Activated CD8-positive, alpha-beta memory T cell treated with anti-CD3 and anti-CD28 coated beads, Interleukin-2, amount 50 U/mL, for 48 hours (primary cell): ENCODE measurements around the gene MUSTN1.

Source experiments
- DNase-seq: peaks from one replicate; pipeline ENCODE4 v3.0.0-alpha.2; 2020

The MUSTN1 gene

DNA sequence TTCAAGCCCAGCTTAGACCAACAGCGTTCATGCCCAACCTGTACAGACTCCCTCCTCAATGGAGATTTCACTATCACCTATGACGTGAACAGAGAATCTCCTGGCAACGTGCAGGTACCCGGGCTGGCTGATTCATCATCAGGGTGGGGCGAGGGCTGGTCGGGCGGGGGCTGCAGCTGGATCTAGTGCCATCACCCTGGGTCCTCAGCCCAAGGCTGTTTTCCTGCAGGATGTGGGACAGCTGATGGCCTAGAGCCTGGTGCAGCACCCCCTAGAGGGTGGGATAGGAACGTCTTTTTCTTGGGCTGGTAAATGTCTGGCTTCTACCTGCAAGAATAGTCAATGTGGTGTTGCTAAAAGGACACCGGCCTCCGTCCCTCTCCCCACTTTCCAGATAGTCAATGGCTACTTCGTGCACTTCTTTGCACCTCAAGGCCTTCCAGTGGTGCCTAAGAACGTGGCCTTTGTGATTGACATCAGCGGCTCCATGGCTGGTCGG lies 35.8 kb downstream of the MUSTN1 start:
- peak; percentile 57 for DNase-seq

DNA sequence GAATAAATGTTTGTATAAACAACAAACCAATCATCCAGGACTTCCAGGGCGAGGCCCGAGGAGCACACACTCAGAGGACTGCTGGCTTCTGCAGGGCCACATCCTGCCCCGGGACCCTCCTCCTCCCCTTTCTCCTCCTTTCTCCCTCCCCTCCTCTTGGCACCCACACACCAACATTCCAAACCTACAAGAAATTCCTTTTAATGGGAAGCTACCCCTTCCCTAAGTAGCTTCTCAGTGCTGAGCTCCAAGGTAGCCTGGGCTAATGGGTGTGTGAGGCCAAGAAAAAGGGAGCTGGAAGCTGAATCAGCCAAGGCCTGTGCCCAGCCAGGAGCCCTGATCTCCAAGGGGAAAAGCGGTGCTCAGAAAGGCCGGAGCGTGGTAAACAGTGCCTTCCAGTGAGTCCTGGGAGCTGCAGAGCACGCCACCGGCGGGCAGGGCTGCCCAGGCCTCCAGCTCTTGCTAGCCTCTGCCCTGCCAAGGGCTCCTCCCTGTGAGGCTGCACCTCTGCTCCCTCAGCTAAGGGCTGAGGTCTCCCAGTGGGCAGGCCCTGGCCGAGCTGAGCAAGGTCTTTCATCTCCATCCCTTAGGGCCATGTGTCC lies 36.3 kb downstream of the MUSTN1 start:
- no peak for DNase-seq

DNA sequence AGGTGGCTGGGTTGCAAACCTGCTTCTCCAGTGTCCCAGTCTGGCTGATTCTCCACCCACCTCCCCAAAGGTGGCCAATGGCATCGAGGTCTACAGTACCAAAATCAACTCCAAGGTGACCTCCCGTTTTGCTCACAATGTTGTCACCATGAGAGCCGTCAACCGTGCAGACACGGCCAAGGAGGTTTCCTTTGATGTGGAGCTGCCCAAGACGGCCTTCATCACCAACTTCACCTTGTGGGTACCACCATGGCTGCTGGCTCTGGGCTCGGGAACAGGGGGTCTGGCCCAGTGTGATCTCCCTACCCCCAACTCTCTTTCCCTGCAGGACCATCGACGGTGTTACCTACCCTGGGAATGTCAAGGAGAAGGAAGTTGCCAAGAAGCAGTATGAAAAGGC lies 38.4 kb downstream of the MUSTN1 start:
- no peak for DNase-seq

DNA sequence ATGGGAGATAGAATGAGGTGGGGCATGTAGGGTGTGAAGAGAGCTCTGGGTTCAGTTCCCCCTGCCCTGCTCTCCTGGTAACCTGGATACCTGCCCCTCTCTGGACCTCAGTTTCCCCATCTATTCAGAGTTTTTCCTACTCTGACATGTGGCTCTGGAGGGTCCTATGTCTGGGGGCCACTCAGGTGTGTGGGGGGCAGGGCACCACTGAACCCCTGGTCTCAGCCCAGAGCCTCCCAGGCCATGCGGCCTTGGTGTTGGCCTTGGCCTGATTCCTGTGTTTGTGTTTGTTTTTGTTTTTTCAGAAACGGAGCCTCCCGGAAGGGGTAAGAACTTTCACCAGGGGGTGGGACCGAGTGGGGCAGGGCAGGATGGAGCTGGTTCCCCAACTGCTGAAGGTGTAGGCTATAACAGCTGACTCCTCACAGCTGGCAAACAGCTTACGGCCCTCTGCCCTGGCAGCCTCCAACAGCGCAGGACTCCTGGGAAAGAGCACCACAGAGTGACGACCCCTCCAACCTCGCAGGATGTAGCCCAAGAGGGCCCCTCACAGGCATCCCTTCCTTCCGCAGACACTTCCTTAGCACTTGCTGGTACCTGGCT lies 39.4 kb downstream of the MUSTN1 start:
- no peak for DNase-seq

DNA sequence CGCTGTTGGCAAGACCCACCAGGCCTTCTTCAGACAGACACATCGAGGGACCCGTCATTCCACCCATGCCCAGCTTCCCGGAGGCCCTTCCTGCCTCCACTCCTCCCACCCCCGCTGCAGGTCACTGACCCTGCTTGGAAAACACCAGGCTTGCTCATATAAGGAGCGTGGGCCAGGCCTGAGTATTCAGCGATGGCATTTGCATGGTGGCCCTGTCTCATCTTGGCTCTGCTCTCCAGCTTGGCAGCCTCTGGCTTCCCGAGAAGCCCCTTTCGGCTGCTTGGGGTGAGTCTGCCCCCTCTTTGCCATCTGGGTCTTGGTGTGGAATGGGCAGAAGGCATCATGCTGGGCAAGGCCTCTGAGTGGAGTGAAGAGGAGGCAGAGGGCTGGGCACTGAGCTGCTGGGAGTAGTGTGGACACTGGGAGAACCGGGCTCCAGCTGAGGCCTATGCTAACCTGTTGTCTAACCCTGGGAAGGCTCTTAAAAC lies 40.2 kb downstream of the MUSTN1 start, which contains the start of gene ITIH3:
TSS of gene ITIH3 (plus strand) at position 185 of the 488 bp plus-strand sequence. CDS start at position 193, 8 bp downstream.
- DNase-seq: no peak

DNA sequence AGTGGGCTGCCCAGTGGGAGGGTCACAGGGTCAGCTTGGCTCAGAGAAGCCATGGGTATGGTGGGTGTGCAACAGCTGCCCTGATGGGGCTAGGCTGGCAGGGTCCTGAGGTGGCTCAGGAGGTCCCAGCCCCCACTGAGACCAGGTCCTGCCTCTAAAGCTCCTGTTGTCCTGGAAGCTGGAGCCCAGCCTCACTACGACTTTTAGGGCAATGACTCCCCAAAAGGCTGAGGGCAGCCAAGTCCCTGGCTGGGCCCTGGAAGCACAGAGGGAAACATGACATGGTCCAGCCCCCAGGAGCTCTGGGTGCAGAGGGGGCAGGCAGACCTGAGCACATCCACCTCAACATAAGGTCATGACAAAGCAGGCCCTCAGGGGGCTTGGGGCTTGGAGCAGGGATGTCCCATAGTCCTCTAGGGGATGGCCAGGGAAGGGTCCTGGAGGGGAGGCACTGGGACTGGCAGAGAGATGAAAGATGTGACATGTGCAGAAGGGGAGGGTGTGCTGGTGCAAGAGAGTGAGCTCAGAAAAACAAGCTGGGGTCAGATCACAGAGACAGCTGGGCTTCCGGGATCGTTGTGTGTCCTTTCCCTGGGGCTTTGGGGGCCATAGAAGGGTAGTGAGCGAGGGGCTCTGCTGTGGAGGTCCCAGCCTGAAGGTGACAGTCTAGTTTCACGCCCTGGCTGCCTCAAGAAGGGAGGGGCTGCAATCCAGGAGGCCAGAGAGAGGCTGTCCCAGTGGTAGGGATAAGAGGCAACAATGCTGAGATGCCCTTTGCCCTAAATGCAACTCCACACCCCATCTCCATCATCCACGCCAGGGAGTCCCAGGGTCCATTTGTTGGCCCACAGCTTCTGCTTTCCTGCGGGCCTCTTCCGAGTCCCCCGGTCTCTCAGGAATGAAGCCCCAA lies 40.9 kb downstream of the MUSTN1 start:
- no peak for DNase-seq

DNA sequence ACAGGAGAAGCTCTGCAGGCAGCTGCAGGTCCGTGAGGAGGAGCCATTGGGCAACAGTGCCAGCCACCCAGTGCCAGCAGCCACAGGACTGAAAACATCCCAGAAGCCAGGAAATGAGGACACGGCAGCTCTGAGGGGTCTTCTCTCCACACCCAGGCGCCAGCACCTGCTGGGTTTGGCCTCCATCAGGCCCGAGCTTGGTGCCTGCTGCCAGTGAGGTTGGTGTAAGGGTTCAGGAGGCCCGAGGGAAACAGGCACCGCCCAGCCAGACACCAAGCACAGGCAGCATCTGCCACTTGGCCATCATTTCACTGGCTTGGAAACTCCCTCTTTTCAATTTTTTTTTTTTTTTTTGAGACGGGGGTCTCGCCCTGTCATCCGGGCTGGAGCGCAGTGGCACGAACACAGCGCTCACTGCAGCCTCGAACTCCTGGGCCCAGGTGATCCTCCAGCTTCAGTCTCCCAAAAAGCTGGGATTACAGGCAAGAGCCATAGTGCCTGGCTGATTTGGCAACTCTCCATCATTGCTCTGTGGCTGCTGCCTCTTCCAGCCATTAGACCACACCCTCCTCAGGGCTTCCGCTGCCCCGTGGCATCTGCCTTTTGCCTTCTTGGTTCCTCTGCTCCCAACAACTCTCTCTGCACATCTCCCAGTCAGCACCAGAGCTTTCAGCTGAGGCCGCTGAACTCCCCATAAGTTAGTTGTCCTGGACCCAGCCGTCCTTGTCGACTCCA lies 41.7 kb downstream of the MUSTN1 start:
- no peak for DNase-seq

DNA sequence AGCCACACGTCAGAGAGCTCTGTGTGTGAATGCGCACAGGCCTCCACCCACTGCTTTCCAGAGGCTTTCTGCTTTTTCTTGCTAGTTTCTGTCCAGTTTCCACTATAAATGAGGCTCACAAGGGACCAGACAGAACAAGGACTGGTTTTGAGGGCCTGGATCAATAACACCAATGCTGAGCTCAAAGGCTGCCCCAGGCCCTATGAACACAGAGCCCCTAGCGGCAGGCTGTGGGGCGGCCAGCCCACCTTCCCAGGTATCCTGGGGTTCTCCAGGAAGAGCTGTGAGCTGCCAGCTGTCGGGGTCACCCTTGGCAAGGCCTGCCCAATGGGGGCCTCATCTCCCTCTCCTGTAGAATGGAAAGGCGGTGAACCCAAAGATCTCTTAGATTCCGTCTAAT lies 42.4 kb downstream of the MUSTN1 start:
- DNase-seq: no peak

DNA sequence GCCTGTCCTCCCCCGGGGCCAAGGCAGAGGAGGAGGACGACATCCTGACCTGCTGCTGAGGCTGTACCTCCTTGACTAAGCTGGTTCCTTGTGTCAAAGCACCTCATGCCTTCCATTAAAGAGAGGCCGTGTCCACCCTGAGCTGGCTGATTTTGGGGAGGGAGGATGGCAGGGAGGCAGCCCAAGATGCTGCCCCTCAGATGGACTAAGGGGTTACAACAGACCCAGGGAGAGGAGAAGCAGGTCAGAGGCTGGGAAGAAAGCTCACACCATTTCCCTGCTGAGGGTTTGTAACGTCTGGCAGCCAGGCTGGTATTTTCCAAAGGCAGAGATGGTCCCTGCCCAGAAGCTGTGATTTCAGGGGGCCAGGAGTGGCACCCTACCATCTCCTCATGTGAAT lies 42.9 kb downstream of the MUSTN1 start:
- DNase-seq: no peak

DNA sequence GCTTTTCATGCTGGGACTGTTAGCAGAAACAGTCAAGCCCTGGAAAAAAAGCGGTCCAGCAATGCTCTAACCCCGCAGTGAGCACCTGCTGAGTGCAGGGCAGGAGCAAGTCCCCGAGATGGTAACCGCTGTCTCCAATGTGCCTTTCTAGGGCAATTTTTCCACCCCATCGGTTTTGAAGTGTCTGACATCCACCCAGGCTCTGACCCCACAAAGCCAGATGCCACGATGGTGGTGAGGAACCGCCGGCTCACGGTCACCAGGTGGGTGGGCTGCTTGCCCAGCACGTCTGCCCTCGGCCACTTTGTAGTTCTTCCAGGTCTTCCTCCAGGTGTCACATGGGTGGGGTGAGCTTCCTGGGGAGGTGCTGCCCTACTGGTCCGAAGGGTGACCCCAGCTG lies 43.5 kb downstream of the MUSTN1 start:
- DNase-seq: no peak

DNA sequence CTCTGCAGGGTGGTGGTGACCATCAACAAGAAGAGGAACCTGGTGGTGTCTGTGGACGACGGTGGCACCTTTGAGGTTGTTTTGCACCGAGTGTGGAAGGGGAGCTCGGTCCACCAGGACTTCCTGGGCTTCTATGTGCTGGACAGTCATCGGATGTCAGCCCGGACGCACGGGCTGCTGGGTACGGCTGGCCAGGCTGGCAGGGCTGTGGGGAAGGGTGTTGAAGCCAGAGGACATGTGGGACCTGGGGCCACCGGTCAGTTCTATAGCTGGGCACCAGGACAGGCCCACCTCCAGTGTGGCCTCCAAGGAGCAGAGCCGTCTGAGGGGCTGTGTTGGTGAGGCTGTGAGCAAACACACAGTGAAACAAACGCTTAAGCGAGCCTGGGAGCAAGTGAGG lies 44.1 kb downstream of the MUSTN1 start:
- DNase-seq: no peak

DNA sequence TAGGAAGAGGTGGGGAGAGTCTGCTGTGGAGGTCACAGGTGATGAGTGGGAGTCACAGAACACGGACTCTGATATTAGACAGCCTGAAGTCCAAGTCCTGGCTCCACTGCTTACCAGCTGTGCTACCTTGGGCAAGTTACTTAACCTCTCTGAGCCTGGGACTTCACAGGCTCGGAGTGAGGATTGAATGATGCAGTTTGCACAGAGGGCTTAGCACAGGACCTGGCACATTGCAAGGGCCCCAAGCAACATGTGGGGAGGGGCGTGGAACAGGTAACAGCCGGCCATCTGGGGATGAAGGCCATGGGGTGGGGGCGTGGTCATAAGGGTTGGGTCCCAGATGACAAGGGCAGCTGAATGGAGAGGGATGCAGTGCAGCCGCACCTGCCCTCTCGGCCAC lies 44.5 kb downstream of the MUSTN1 start:
- no peak for DNase-seq

DNA sequence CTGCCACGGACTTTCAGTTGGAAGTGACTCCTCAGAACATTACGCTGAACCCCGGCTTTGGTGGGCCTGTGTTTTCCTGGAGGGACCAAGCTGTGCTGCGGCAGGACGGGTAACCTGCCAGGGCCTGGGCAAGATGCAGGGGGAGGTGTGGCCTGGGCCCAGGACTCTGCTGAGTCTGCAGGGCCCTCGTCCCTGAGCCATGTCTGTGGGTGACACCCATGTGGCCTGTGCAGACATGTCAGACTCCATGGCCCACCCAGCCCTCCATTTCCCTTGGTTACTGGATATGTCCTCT lies 45.1 kb downstream of the MUSTN1 start:
- DNase-seq: no peak

DNA sequence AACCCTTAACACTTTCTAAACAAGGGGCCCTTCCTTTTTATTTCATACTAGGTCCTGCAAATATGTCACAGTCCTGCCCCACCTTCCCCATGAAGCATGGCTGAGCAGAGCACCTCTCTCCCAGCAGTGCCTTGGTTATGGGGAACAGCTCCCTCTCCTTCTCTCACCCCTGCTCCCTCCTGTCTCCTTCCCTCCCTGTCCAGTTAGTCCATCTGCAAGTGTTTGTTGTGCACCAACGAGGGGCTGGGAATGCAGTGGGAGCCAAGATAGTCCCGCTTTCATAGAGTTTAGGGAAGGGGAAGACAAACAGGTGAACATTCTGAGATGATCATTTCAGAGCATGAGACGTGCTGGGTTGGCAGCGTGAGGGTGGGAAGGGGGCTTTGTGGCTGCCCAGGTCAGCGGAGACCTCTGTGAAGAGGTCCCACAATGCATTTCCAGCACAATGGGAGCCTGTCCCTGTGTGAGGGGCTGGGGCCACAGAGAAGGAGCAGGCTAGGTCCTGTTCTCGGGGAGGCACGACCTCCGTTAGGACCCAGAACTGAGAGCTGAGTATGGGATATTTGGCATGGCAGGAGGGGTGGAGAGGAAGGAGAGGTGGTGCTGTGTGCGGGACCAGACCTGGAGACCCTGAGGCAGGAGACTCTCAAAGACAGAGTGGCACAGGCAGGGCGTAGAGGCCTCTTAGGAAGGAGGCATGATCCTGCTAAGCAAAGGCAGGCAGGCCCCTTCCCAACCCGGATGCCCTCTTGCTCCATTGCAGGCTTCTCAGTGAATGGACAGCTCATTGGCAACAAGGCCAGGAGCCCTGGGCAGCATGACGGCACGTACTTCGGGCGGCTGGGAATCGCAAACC lies 45.7 kb downstream of the MUSTN1 start:
- no peak for DNase-seq

DNA sequence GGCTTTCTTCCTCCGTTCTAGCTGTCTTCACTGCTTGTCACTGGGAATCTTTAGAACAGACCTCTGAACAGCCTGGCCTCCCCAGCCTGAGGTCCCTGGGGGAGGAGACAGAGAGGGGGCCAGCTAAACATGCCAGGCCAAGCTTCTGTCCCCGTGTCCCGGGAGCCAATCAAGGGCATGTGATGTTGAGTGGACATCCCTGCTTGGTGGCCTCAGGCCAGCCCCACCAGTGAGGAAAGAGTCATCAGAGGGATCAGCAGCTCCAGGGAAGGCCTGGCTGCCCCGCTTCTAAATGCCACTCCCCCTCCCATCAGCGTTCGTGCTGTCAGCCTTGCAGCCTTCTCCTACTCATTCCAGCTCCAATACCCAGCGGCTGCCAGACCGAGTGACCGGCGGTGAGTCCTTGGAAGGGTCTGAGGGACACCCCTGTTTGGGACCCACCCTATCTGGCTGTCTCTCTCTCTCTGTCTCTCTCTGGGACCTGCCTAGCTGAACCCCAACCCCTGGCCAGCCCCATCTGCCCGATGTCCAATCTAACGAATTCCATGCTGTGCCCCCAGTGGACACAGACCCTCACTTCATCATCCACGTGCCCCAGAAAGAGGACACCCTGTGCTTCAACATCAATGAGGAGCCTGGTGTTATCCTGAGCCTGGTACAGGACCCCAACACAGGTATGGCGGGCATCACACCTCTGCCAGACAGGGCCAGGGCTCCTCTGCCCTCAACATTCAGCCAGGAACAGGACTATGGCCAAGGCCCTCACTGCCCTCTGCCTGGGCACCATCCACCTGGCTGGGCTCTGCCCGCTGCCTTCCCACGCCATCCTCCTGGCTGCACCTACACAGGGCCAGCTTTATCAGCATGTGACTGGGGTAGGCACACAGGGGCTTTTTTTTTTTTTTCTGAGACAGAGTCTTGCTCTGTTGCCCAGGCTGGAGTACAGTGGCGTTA lies 46.9 kb downstream of the MUSTN1 start:
- DNase-seq: no peak

DNA sequence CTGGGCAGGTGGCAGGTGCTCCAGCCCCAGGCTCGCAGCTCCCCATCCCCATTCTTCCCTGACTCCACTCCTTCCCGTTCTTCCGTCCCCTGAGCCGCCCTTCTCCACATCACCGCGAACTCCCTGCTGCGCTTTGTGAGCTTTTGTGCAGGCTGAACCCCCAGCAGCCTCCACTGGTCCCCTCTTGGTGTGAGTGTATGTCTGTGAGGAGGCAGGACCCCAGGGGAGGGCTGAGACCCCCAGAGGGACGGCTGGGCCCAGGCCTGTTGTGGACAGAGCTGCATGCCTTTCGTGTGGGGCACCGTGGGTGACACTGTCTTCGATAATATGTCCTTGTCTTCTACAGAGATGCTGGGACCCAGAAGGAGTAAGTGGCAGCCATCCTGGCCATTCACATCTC lies 47.6 kb downstream of the MUSTN1 start:
- DNase-seq: no peak

DNA sequence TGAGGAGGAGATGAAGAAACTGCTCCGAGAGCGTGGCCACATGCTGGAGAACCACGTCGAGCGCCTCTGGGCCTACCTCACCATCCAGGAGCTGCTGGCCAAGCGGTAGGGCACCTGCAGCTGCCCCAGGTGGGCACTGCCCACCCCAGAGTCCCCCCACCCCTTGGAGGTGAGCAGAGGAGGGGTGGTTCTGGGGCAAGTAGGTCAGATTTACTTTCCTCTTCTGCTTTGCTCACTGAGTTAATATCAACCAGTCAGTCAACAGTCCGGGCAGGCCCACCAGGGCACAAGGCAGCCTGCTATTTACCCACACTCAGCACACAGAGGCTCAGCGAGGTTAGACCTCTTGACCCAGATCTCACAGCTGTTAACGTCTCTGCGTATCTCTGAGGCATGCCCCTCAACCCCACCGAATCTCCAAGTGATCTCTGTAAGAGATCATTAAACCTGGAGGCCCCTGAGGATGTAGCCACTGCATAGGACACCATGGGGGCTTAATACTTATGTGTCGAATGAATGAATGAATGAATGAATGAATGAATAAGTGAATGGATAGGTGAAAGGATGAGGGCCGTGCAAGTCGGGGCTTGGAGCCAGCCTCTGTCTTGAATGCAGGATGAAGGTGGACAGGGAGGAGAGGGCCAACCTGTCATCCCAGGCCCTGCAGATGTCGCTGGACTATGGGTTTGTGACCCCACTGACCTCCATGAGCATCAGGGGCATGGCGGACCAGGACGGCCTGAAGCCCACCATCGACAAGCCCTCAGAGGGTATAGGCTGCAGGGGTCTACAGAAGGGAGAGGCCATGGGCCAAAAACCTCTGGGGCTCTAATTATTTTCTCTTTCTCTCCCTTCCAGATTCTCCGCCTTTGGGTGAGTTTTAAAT lies 48.2 kb downstream of the MUSTN1 start:
- DNase-seq: no peak

DNA sequence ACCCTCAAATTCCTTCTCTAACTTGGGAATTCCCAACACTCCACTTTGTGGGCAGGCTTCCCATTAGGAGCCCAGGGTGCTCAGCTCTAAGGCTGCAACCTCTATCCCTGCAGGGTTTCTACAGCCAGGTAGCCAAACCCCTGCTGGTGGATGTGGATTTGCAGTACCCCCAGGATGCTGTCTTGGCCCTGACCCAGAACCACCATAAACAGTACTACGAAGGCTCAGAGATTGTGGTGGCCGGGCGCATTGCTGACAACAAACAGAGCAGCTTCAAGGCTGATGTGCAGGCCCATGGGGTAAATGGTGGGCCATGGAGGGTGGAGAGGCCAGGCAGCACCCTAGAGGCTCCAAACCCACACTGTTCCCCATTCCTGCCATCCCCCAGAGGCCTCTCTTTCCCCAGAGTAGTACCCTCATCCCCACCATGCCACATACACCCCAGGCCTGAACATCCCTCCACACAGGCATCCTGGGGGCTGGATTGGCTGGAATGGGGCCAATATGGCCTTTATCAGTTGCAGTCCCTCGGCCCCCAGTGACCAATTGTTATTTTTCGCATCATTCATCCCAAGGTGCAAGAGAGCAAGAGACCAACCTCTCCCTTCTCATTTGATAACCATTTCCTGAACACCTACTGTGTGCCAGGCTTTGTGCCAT lies 49.8 kb downstream of the MUSTN1 start:
- DNase-seq: no peak

DNA sequence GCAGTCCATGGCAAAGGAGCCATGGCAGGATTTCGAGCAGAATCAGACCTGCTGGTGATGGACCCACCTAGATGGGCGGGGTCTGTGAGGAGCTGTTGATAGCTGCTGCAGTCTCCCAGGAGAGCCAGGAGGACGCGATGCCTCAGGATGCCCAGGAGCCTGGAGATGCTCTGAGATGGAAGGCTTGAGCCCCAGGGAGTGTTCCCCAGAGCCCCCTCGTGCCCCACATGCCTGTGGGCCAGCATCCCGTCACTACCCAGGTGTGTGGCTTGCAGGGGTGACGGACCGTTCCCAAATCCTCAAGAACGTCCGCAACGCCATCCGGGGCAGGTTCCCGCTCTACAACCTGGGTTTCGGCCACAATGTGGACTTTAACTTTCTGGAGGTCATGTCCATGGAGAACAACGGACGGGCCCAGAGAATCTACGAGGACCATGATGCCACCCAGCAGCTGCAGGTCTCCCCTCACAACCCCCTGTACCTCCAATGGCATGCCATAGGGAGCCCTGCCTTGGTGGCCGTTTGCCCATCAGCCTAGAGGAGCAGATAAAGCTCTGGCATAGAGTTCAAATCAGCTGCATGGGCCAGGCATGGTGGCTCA lies 50.7 kb downstream of the MUSTN1 start:
- DNase-seq: no peak
